Keratinocyte (primary cell): ENCODE data around the gene FJX1. TPM values are rescaled to one million over a fixed set of nuclear protein-coding genes. Genes with fewer than 3 reads are reported as not detected.

ENCODE experiments used
- DNase-seq: peaks from one replicate; pipeline ENCODE4 v3.0.0-alpha.2; 2011; ENCODE audit warnings: low read depth, missing footprints, low spot score
- FAIRE-seq: peaks from 2 replicates; lab custom pipeline; 2011; peaks lifted over from hg19 to GRCh38; lab: Jason Lieb, UNC
- H2AFZ ChIP-seq: 2 replicates; pipeline ENCODE4 v1.6.0; 2012; ENCODE audit warnings: low read length, control low read depth, inconsistent platforms; ENCODE audit not compliant: control insufficient read depth
- H3K27ac ChIP-seq: 2 replicates; pipeline ENCODE4 v1.5.1; 2011; ENCODE audit warnings: low read length; ENCODE audit not compliant: control insufficient read depth, insufficient read depth
- H3K27me3 ChIP-seq: 3 replicates; pipeline ENCODE4 v1.6.0; 2011; ENCODE audit warnings: low read length; ENCODE audit not compliant: control insufficient read depth, insufficient read depth; ENCODE audit errors: extremely low read depth
- H3K36me3 ChIP-seq, 2 experiments: 2 replicates in 1 of 2; 3 replicates in 1 of 2; pipeline ENCODE4 v1.5.1; 2011; ENCODE audit warnings: low read length in 2 of 2, mild to moderate bottlenecking in 1 of 2; ENCODE audit not compliant: control insufficient read depth in 2 of 2, insufficient read depth in 2 of 2; ENCODE audit errors: extremely low read depth in 1 of 2
- H3K4me1 ChIP-seq: 3 replicates; pipeline ENCODE4 v1.5.1; 2011; ENCODE audit warnings: low read length; ENCODE audit not compliant: control insufficient read depth, insufficient read depth; ENCODE audit errors: extremely low read depth
- H3K4me2 ChIP-seq: 3 replicates; pipeline ENCODE4 v1.6.0; 2011; ENCODE audit warnings: low read depth, low read length; ENCODE audit not compliant: control insufficient read depth, insufficient read depth; ENCODE audit errors: extremely low read depth
- H3K4me3 ChIP-seq, 3 experiments: fragments of 200-600 bp in 1 of 3; sonication (generic) in 1 of 3; 2 replicates in 2 of 3; 3 replicates in 1 of 3; pipeline ENCODE4 v1.5.1; 2011 to 2016; ENCODE audit warnings: low read length in 3 of 3, mild to moderate bottlenecking in 3 of 3, control low read depth in 2 of 3, inconsistent platforms in 1 of 3, low read depth in 1 of 3, mixed read lengths in 1 of 3, mixed run types in 1 of 3, moderate library complexity in 1 of 3; ENCODE audit not compliant: control insufficient read depth in 2 of 3, insufficient read depth in 2 of 3; ENCODE audit errors: extremely low read depth in 1 of 3
- H3K79me2 ChIP-seq: 2 replicates; pipeline ENCODE4 v1.6.0; 2012; ENCODE audit warnings: low read length; ENCODE audit not compliant: control insufficient read depth, insufficient read depth
- H3K9ac ChIP-seq: 3 replicates; pipeline ENCODE4 v1.6.0; 2011; ENCODE audit warnings: low read length; ENCODE audit not compliant: control insufficient read depth, insufficient read depth; ENCODE audit errors: extremely low read depth
- H3K9me1 ChIP-seq: 3 replicates; pipeline ENCODE4 v1.6.0; 2011; ENCODE audit warnings: low read length; ENCODE audit not compliant: control insufficient read depth, insufficient read depth; ENCODE audit errors: extremely low read depth
- H3K9me3 ChIP-seq: 2 replicates; pipeline ENCODE4 v1.5.1; 2012; ENCODE audit warnings: low read depth, low read length; ENCODE audit not compliant: control insufficient read depth
- H4K20me1 ChIP-seq: 3 replicates; pipeline ENCODE4 v1.6.0; 2011; ENCODE audit warnings: low read length; ENCODE audit not compliant: control insufficient read depth, insufficient read depth; ENCODE audit errors: extremely low read depth
- EZH2 ChIP-seq: IDR thresholded peaks from one replicate; pipeline ENCODE4 v1.6.1; 2012; ENCODE audit warnings: inconsistent platforms, mild to moderate bottlenecking, low read length, moderate library complexity
- dilution Hi-C: fragments of 300-500 bp; cut with MboI; formaldehyde crosslinking; loops from one replicate; pipeline ENCODE4 v1.7.0; 2020; ENCODE audit warnings: low sequenced_read_pairs; ENCODE audit not compliant: extremely low pct_ligation_motif_present
- polyA plus RNA-seq, 5 experiments: library from polyadenylated mRNA; depleted of rRNA in 3 of 5; stranded (reverse) in 3 of 5; stranded (forward) in 1 of 5; unstranded in 1 of 5; fragments of >200 nt; gene quantifications; 1 replicate in 1 of 5; 2 replicates in 3 of 5; 3 replicates in 1 of 5; pipeline versions ENCODE4 v1.2.1 to v1.2.3, GENCODE V29; 2011 to 2012; ENCODE audit warnings: missing spikeins in 2 of 5, low read depth in 1 of 5, low replicate concordance in 1 of 5
- TF ChIP-seq, protein P1 (sequence below), 3 experiments: IDR thresholded peaks in 1 of 3; conservative IDR thresholded peaks in 1 of 3; optimal IDR thresholded peaks in 1 of 3; 2 replicates in 2 of 3; 3 replicates in 1 of 3; pipeline versions ENCODE3 to v1.5.1; 2011; ENCODE audit warnings: low read length in 3 of 3, mild to moderate bottlenecking in 3 of 3, moderate library complexity in 2 of 3, control low read depth in 1 of 3, inconsistent platforms in 1 of 3; ENCODE audit not compliant: insufficient read depth in 2 of 3; ENCODE audit errors: extremely low read depth in 1 of 3

FJX1 gene
- polyA plus RNA-seq, 1 donor (not counting 4 experiments of a cell fraction or from before 2014, with no cell fraction given), result 19.7 TPM

- Histone ChIP-seq H2AFZ (no peak overlapping the region), H3K27me3 (no peaks in the 10 kb centered on the region), H3K27ac (no peak overlapping the region), H3K4me2 (no peak overlapping the region), H3K9me1 (no peaks in the 10 kb centered on the region), H3K9ac (no peak overlapping the region), H4K20me1 (no peaks in the 10 kb centered on the region), H3K9me3 (no peaks in the 10 kb centered on the region), H3K79me2 (no peaks in the 10 kb centered on the region), H3K4me3 (no peak overlapping the region), H3K36me3 (no peaks in the 10 kb centered on the region), H3K4me1 (peaks cover 4% of the 10 kb centered on the region)
- dilution Hi-C loops, result no loop called here
- FAIRE-seq (no peak), DNase-seq (no peak)
- TF ChIP-seq, protein P1, sequence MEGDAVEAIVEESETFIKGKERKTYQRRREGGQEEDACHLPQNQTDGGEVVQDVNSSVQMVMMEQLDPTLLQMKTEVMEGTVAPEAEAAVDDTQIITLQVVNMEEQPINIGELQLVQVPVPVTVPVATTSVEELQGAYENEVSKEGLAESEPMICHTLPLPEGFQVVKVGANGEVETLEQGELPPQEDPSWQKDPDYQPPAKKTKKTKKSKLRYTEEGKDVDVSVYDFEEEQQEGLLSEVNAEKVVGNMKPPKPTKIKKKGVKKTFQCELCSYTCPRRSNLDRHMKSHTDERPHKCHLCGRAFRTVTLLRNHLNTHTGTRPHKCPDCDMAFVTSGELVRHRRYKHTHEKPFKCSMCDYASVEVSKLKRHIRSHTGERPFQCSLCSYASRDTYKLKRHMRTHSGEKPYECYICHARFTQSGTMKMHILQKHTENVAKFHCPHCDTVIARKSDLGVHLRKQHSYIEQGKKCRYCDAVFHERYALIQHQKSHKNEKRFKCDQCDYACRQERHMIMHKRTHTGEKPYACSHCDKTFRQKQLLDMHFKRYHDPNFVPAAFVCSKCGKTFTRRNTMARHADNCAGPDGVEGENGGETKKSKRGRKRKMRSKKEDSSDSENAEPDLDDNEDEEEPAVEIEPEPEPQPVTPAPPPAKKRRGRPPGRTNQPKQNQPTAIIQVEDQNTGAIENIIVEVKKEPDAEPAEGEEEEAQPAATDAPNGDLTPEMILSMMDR (optimal IDR thresholded peaks at IDR 0.05 in 1 of 3, IDR thresholded peaks at IDR 0.05 in 1 of 3, conservative IDR thresholded peaks at IDR 0.05 in 1 of 3; ENCODE audit: extremely low read depth in 1 of 3, insufficient read depth in 2 of 3, low read length in 3 of 3), result no peak
Observed at GRCh38 chr11:35641171-35641897, 23.1 kb downstream of the FJX1 start.

- Histone ChIP-seq H3K79me2 (no peaks in the 10 kb centered on the region), H3K36me3 (no peaks in the 10 kb centered on the region), H3K4me1 (peaks cover 4% of the 10 kb centered on the region), H4K20me1 (no peaks in the 10 kb centered on the region), H3K9me1 (no peaks in the 10 kb centered on the region), H3K27me3 (no peaks in the 10 kb centered on the region), H2AFZ (no peak overlapping the region), H3K9ac (no peak overlapping the region), H3K27ac (no peak overlapping the region), H3K4me2 (no peak overlapping the region), H3K9me3 (no peaks in the 10 kb centered on the region), H3K4me3 (no peak overlapping the region)
- FAIRE-seq (no peak), DNase-seq (no peak)
- TF ChIP-seq EZH2, result no peak
- TF ChIP-seq, protein P1 (optimal IDR thresholded peaks at IDR 0.05 in 1 of 3, IDR thresholded peaks at IDR 0.05 in 1 of 3, conservative IDR thresholded peaks at IDR 0.05 in 1 of 3; ENCODE audit: extremely low read depth in 1 of 3, insufficient read depth in 2 of 3, low read length in 3 of 3), result no peak
- dilution Hi-C loops, result no loop called here
Observed at GRCh38 chr11:35641964-35642363, 23.7 kb downstream of the FJX1 start.
